HG03045 (cell line): ENCODE measurements around the gene PBX2.
"Not testable (repeated sequence)": the region's sequence is repeated elsewhere in the genome, so short reads cannot be mapped to it uniquely, and the experiment has no call there.

Experiments
- ATAC-seq: cut with Tn5 transposase; IDR thresholded peaks from one replicate; pipeline ENCODE4 v1.9.1; 2021; ENCODE audit warnings: mild to moderate bottlenecking, moderate library complexity; ENCODE audit not compliant: unreplicated experiment

The PBX2 gene, protein sequence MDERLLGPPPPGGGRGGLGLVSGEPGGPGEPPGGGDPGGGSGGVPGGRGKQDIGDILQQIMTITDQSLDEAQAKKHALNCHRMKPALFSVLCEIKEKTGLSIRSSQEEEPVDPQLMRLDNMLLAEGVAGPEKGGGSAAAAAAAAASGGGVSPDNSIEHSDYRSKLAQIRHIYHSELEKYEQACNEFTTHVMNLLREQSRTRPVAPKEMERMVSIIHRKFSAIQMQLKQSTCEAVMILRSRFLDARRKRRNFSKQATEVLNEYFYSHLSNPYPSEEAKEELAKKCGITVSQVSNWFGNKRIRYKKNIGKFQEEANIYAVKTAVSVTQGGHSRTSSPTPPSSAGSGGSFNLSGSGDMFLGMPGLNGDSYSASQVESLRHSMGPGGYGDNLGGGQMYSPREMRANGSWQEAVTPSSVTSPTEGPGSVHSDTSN

DNA sequence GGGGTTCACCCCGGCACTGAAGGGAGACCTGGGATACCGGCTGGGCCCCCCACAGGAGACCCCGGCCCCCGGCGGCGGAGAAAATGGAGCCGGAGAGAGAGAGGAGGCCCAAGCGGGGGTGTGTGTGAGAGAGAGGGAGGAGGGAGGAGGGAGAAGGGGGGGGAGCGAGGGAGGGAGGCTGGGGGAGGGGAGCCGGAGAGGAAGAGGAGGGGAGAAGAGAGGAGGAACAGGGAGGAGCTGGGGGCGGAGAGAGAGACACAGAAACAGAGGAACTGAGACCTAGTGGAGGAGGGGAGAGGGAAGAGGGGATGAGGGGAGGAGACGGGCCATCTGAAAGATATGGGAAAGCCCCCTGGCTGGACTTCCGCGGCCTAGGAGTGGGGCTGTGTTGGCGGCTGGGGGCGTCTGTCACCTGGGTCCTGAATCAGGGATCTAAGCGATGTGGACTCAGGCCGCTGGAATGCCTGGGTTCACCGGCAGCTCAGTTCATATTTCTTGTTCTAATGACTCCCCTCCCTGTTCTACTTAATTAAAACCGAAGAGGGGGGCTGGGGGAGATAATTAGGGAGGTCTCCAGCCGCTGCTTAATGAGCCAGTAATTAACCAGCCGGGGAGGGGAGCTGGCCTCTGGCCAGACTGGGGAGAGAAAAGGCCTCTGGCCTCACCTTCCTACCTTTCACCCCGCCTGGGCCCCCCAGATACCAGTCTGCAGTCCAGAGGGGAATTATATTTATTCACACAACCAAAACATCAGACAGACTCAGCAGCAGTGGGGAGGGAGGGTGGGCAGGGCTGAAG, at the start of gene PBX2:
Gene PBX2 (minus strand): TSS at position 149 of the 798 bp plus-strand sequence. CDS start 287 bp downstream, outside the sequence.
- peak; percentile 49 for ATAC-seq

DNA sequence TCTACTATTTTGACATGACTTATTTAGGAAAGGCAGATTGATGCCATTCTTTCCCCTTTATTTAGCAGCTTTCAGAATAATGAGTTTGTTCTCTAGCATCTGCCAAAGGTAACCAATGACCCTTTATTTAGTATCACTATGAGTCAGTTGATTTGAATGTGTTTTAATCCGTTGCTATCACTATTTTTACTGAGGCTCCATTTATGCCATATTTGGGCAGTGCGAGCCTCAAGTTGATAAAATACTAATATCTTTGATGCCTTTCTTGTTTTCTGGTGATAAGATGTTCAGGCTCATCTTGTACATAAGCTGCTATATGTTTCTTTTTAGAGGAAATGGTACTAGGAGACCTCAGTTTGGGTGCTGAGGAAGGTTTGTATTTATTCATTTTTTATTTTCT, 49.5 kb upstream of the PBX2 start:
- ATAC-seq = no peak

DNA sequence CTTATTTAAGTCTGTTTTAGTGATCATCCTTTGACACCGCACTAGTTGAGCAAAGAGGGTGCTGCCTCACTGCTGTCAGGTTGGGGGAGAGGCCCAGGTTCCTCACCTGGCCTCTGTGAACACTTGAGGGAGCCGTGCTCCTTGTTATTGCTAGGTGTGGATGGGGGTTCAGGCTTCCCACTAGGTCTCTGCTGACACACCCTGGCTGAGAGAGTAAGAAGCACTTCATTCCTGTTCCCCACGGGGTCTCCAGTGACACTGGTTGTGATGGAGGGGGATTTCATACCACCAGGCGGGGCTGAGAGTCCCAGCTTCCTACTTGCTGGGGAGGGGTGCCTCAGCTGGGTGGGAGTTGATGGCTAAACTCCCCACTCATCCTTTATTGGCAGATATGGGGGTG, 44.9 kb upstream of the PBX2 start:
- ATAC-seq = no peak

DNA sequence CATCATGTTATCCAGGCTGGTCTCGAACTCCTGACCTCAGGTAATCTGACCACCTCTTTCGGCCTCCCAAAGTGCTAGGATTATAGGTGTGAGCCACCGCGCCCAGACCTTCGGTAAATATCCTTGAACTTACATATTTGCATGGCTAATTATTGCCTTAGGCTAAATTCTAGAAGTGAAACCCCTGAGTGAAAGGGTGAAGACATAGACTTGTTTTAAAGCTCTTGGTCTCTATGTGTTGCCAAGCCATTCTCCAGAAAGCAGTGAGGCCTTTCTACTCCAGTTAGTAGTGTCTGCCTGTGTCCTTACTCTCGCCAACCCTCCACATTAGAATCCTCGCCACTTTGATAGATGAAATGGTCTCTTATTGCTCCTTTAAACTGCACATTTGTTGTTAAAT, 36.4 kb upstream of the PBX2 start:
- no peak for ATAC-seq

DNA sequence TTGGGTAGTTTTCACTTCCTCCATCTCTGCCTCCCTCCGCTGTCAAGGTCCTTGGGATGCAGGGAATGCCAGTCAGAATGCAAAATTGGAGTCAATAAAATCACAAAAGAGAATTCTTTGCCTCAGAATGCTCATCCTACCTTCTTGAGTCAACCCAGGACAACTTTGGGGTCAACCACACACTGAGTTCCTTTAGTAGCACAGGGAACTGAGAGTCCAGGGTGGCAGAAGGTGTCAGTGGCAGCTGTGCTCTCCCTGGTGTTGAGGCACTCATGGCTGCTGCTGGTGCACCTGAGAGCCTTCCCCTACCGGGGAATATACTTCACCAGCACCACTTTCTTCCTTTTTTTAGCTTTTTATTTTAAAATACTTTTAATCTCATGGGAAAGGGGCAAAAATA, 34.7 kb upstream of the PBX2 start:
- no peak for ATAC-seq

DNA sequence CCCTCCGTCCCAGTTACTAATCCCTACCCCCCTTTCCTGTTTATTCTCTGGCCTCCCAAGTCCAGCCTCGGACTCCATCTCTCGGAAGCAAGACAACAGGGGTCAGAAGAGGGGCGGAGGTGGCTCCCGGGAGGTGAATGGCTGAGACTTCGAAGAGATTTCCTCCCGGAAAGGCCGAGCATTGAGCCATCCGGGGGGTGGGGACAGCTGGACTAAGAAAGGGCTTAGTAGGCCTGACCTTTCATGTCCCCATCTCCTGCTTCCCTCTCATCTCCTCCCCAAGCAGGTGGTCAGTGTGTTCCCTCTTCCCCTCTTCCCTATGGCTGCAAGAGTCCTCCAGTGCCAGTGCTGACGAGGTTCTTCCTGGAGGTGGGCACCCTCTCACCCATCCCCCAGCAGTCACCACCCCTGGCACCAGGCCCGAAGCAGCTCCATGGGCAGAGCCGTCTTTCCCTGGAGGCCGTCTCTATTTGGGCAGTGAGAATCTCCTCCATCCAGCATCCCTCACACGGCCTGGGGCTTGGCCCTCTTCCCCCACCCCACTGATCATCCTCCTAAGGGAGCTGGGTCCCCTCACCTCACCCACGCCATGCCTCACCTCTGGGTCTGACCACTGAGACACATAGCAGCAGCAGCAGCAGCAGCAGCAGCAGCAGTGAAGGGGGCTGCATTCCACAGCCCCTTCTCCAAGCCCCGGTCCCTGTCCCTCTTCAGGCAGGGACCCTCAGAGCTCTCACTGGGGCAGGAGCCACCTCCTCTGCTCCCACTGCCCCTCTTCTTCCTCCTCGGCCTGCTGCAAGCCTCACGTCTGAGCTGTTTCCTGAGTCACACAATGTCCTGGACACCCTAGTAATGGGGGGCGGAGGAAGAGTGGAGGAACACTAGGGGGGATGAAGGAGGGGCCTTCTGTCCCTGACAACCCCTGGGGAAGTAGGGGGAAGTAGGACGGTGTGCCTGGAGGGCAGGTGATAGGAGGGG, 33.5 kb upstream of the PBX2 start, which contains the start of gene NOTCH4:
Gene NOTCH4 (minus strand): TSS at position 810 of the 978 bp plus-strand sequence. CDS start 139 bp downstream, at position 671.
- ATAC-seq = no peak

DNA sequence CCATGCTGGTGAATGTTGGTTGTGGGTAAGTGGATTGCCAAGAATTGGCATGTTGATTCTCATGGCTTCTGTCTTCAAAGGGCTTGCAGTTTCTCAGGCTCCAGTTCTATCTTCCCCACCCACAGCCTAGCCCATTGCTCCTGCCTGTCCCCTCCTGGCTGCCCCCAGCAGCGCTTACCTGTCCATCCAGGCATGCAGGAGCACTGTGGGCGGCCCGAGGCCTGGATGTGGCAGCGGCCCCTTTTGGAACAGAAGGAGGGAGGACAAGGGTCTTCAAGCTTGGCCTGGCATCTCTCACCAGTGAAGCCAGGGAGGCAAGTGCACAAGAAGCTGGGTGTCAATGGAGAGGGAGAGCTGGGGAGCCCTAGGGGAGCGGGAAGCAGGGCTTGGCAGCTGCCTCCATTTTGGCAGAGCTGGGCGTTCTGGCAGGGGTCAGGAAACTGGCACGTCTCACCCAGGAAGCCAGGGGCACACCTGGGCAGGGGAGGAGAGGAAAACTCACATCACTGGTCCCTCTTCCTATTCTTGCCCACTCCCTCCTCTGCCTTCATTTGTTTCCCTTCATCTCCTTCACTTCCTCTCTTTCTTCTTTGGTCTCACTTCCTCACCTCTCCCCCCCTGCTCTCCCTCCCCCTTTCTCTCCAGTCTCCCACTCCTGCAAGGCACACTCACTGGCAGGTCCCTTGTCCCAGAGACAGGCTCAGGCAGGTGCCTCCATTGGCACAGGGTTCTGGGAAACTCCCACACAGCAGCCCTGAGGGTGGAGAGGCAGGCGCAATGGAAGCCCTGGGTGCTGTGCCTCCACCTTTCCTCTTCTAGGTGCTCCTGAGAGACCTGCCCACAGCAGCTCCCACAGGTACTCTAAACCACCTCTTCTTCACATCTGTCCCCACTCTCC, 32.6 kb upstream of the PBX2 start:
- ATAC-seq = no peak

DNA sequence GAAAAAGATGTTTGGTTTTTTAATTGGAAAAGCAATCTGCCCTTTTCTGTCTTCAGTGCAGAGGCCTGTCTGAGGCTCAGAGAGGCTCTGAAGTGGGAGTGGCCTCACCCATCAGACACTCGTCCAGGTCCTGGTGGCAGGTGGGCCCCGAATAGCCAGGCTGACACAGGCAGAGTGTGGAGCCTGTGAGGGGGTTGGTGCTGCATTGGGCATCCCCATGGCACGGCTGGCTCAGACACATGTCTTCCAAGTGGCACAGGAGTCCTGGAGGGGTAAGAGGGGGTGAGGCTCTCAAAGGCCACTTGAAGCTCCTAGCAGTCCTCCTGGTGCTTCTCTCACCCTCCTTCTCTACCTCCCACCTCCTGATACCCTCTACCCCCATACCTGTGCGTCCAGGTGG, 30.0 kb upstream of the PBX2 start:
- ATAC-seq = no peak

DNA sequence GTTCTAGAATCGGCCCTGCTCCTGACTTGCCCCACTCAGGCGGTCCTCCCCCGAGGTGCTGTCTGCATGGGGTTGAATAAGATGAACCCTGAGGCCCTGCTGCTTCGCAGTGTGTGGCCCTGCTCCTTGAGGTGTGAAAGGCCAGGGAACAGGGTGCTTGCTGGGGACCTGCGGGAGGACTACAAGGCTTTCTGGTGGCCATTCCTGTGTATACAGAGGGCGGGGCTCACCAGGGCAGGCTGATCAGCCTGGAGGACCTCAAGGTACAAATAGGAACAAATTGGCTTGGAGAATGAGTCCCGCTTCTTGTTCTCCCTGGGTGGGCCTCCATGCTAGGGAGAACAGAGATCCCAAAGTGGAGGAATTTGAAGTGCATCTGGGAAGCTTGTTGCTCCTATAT, 28.2 kb upstream of the PBX2 start:
- ATAC-seq = no peak

DNA sequence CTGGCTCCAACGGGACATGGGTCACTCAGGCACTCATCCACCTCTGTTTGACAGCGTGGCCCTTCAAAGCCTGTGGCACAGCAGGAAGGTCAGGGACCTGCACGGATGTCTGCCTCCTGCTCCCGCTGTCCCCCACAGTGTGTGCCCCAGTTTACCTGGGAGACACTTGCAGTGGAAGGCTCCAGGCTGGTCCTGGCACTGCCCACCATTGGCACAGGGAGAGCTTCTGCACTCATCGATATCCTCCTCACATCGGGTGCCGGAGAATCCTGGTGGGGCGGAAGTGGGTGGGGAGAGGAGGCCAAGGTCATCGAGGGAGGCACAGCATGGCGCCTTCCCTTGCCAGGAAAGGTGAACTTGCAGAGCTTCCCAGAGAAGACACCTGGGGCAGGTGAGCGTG, 27.0 kb upstream of the PBX2 start:
- ATAC-seq = no peak

DNA sequence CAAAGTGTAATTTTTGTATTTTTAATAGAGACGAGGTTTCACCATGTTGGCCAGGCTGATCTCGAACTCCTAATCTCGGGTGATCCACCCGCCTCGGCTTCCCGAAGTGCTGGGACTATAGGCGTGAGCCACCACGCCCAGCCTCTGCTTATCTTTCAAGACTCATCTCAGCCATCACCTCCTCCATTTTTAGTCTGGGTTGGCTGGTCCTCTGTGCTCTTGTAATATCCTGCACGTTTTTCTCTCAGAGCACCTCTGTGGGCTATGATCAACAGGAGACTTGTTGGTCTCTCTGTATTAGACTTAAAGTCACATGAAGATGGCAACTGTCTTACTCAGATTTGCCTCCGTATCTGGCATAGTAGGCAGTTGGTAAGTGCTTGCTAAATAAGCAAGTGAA, 26.3 kb upstream of the PBX2 start:
- ATAC-seq = no peak

DNA sequence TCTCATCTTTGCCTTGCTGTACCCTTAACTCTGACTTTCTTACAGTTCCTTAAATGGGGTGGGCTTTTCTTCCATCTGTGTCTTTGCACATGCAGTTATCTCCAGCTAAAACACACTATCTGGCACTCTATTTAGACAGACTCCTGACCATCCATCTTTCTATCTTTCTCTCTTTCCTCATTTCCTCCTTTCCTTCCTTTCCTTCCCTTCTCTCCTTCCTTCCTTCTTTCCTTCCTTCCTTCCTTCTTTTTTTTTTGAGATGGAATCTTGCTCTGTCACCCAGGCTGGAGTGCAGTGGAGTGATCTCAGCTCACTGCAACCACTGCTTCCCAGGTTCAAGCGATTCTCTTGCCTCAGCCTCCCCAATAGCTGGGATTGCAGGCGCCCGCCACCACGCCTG, 25.6 kb upstream of the PBX2 start:
- ATAC-seq = no peak

DNA sequence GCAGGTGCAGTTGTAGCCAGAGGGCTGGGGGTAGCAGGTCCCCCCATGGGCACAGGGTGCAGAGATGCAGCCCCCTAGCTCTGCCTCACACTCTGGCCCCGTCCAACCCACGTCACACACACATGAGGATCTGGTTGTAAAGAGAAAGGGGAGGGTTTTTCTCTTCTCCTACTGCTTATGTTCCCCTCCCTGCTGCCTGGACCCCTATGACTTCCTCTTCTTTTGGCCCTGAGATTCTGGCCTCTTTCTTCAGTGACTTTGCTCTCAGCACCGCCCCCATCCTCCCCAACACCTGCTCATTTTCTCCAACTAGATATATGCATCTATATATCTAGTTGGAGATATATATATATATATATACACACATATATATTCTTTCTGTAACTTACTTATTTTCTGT, 24.1 kb upstream of the PBX2 start:
- no peak for ATAC-seq

DNA sequence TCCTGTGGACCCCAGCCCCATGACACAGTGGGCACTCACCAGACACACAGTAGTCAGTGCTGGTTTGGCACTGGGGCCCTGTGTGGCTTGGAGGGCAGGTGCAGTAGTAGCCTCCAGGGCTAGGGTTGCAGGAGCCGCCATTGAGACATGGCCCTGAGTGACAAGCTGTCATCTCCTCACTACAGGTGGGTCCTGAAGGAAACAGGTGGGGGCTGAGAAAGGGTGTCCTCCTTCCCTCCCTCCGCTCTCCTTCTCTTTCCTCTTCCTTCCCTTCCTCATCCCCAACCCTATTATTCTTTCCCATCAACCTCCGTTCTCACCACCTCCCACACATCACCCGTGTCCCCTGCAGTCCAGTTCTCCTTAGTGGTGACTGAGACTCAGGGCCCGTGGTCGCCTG, 23.6 kb upstream of the PBX2 start:
- no peak for ATAC-seq

DNA sequence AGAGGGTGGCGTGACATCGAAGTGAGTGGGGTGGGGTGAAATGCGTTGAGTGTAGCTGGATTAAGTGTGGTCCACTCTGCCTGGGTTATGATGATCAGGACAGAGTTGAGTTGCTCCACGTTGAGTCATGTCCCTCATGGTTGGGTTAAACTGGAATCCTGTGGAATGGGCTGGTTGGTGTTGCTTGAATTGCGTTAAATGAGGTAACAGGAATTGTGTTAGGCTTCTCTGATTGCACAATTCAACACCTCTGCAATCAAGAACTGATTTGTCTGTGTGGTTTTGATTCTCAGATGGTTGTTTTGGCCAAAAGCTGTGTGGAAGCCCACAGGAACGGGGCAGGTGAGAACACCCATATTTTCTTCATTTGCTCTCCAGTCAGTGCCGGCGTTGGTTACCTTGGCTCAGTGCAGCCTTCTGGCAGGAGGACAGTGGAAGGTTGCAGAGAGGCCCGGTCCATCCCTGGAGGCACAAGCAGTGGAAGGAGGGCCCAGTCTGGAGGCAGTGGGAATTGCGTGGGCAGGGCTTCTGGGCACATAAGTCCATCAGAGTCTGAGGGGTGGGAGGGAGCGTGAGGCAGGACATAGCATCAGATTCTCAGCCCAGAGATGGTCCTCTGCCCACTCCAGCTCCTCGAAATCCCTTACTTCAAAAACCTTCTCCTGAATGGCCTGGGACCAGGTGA, 22.2 kb upstream of the PBX2 start:
- ATAC-seq = no peak

DNA sequence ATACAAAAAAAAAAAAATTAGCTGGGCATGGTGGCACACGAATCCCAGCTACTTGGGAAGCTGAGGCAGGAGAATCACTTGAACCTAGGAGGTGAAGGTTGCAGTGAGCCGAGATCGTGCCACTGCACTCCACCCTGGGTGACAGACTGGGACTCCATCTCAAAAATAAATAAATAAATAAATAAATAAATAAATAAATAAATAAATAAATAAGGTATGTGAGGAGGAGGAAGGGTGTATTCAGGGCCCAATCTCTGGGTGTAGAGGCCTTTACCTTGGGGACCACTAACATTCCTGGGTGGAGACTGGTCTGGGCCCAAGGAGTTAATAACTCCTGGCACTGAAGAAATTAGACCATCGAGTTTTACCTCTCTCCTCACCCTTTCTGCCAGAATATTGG, 21.4 kb upstream of the PBX2 start:
- not testable (repeated sequence) for ATAC-seq

DNA sequence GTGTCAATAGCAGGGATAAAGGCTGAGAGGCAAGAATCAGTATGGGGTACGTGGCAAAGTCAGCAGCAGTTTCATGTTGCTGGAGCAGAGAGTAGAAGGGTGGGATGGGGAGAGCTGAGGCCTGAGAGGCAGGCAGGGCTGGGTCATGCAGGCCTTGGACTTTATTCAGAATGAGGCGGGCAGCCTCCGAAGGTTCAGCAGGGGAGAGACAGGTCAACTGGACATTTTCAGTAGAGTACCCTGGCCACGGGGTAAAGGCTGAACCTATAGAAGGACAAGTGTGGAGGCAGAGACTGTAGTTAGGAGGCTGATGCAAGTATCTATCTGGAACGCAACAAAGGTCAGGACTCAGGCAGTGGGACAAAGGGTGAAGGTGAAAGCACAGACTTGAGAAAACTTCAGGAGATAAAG, 20.2 kb upstream of the PBX2 start:
- no peak for ATAC-seq

DNA sequence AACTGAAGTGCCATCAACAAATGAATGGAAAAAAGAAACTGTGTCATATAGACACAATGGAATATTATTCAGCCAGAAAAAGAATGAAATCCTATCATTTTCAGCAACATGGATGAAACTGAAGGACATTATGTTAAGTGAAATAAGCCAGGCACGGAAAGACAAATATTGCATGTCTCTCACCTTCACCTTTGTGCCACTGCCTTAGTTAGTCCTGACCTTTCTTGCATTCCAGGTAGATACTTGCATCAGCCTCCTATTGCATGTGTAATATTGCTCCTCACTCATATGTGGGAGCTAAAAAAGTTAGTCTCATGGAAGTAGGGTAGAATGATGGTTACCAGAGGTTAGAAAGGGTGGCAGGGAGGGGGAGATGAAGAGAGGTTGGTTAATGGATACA, 19.0 kb upstream of the PBX2 start:
- ATAC-seq = no peak

DNA sequence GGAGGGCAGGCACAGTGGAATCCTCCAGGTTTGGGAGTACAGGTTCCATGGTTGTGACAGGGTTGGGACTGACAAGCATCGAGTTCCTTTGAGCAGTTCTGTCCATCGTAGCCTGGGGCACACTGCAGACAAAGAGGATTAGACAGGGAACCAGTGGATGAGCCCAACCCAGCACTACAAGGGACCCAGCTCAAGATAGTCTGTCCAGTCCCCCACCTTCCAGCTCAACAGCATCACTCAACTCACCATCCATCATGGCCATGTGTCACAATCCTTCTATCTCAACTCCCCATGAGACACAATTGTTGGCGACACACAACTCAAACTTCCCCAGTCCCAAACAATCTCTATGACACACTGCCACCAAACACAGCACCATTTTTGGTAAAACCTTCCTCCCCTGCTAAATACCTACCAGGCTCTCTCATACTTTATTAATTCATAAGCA, 14.3 kb upstream of the PBX2 start:
- no peak for ATAC-seq
